Hepatocyte (in vitro differentiated cells): Measurements from ENCODE around the gene AQP12A.
"Not testable (repeated sequence)": the region's sequence is repeated elsewhere in the genome, so short reads cannot be mapped to it uniquely, and the experiment has no call there.

Experiments used
- CTCF ChIP-seq: fragments of 200-600 bp; sonication (generic); IDR thresholded peaks from 2 replicates; pipeline ENCODE4 v1.5.1; 2016; ENCODE audit warnings: antibody characterized with exemption, mild to moderate bottlenecking; ENCODE audit not compliant: poor library complexity
- EZH2 ChIP-seq: fragments of 200-600 bp; sonication (generic); IDR thresholded peaks from 2 replicates; pipeline ENCODE4 v1.6.1; 2016; ENCODE audit warnings: antibody characterized with exemption, mild to moderate bottlenecking, borderline replicate concordance
- EZH2phosphoT487 ChIP-seq: fragments of 200-600 bp; sonication (generic); IDR thresholded peaks from one replicate; pipeline ENCODE4 v1.6.1; 2018; ENCODE audit warnings: antibody characterized with exemption, mild to moderate bottlenecking, low read depth, moderate library complexity; ENCODE audit not compliant: unreplicated experiment, severe bottlenecking

GRCh38 chr2:240675345-240675744 lies 16.3 kb upstream of the AQP12A start:
- TF ChIP-seq CTCF, EZH2, EZH2phosphoT487: not testable (repeated sequence)
